Measurements from ENCODE around the gene DGKD.

- TF ChIP-seq CTCF (conservative IDR thresholded peaks at IDR 0.05 in 1 of 2, IDR thresholded peaks at IDR 0.05 in 1 of 2; ENCODE audit: low read depth in 1 of 2, low read length in 2 of 2) (peak; percentile 83 to 84), EZH2 (IDR thresholded peaks at IDR 0.05; ENCODE audit: low read length, missing control alignments) (no peak)
Observed at GRCh38 chr2:233449081-233449901, 95.0 kb downstream of the DGKD start.

All from fibroblast of lung (primary cell).